GM21515 (cell line): ENCODE measurements around the gene MRC1.

Experiments used
- ATAC-seq: cut with Tn5 transposase; IDR thresholded peaks from one replicate; pipeline ENCODE4 v1.9.1; 2021; ENCODE audit not compliant: unreplicated experiment

The MRC1 gene

DNA sequence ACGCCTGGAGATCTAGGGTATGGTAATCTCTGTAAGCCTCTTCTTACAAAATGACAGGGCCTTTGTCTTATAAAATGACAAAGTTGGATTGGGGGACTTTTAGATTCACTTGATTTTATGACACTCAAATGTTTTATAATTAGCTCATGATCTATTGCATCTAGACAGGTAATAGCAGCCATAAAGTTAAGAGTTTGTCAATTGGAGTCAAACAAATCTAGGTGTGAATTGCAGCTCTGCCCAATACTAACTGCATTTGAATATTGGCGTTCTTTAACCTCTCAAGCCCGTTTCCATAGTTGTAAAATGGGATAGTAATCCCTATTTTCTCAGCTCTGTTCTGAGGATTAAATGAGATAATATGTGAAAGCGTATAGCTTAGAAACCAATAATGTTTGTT lies 14.1 kb upstream of the MRC1 start:
- no peak for ATAC-seq

- ATAC-seq, result no peak
Observed at GRCh38 chr10:17795813-17796594, 13.1 kb upstream of the MRC1 start.

DNA sequence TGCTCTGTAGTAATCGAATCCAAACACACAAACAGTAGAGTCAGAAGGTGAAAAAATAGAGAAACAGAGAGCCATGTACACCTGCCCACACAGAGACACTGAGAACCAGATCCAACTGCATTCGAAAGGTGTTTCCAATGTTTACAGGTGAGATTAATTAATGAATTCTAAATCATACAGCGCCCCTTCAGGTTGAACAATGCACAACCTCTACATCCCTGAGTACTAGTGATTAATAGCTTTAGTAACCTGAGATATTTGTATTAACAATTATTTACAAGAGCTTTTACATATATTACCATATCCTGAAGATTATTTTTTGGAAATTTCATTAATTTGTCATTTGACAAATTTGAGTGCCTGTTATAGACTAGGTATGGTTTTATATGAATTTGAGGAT lies 7.6 kb upstream of the MRC1 start:
- ATAC-seq, result no peak

GRCh38 chr10:17802350-17802749 lies 6.8 kb upstream of the MRC1 start:
- ATAC-seq, result no peak

DNA sequence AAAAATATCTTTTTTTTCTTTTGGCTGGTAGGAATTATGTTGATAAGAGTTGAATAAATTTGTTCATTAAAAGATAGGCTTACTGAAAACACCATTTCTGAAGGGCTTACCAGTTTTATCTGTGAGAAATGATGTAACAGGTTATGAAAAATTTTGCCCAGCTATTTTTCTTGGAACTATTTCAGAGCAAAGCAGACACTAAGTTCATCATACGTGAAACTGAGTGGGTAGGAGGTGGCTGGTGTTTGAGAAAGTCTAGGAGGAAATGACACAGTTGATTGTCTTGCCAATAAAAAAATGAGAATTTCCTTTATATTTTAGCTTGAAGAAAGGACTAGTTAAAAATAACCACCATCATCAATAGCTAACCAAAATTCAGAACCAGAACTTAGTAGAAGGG lies 6.2 kb upstream of the MRC1 start:
- no peak for ATAC-seq

DNA sequence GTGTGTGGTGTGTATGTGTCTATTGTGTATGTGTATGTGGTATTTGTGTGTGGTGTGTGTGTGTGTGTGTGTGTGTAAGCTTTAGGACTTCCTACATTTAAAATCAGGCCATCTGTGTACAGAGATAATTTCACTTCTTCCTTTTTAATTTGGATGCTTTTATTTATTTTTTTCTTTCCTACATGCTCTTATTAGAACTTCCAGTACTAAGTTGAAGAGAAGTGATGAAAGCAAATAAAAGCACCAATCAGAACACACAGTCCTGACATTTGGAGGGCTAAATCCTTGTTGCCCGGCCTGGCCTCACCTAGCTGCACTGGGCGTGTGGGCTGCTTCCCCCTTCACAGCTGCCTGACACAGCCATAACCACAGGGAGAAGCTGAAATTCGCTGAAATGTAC lies 3.8 kb upstream of the MRC1 start:
- no peak for ATAC-seq

GRCh38 chr10:17805921-17806577 lies 3.1 kb upstream of the MRC1 start:
- ATAC-seq, result peak; percentile 72

DNA sequence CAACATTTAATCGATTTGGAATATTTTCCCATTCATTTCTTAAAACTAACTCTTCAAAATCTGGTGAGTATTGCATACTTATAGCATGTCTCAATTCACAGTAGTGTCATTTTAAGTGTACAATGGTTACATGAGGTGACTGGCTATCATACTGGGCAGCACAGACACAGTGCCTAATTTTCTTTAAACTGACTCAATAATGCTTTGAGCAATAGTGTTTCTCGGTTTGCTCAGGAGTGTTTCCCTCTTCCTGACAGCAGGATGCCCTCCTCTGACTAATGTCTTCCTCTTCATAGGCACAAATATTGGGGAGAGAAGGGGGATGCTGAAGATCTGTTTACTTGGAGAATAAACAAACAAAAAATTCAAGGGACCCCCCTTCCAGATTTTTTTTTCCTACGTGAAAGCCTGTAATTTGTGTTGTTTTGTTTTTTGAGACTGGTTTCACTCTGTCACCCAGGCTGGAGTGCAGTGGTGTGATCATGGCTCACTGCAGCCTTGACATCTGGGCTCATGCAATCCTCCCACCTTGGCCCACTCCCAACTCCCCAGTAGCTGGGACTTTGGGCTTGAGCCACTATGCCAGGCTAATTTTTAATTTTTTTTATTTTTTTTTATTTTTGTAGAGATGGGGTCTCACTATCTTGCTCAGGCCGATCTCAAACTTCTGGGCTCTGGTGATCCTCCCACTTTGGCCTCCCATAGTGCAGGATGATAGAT lies 2.2 kb downstream of the MRC1 start:
- ATAC-seq, result no peak

DNA sequence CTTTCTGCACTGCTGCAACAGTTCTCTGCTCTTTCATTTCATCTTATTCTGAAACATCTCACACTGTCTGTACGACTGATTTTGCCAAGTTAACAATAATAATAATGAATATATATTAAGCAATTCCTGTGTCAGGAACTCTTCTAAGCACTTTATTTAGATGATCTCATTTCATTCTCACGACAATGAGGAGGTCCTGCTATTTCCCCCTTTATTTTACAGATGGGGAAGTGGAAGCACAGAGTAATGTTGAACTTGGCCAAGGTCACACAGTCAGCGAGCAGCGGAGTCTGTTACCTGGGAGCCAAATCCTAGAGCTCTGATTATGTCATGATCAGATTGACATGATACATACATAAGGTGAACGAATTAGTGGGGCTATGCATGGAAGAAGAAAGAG lies 5.8 kb downstream of the MRC1 start:
- ATAC-seq, result no peak

DNA sequence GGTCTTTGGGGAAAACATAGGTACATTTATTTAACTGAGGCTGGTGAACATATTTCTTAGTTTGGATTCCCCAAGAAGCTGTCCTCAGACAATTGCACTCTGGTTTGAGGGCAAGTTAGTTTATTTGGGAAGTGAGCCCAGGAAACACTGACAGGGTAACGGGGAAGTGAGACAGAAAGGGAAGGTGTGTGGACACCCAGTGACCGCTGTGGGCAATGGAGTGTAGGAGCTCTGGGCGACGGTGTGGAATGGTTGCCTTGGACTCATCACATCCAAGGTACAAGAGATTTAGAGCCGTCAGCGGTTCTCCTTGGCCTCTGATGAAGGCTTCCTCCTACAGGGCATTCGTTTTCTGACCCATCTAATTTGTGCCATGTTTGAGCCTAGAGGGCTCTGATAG lies 7.1 kb downstream of the MRC1 start:
- no peak for ATAC-seq

GRCh38 chr10:17817316-17817715 lies 8.2 kb downstream of the MRC1 start:
- ATAC-seq, result no peak

GRCh38 chr10:17817790-17818189 lies 8.6 kb downstream of the MRC1 start:
- ATAC-seq, result no peak

- no peak for ATAC-seq
Observed at GRCh38 chr10:17819836-17820235, 10.7 kb downstream of the MRC1 start.

- no peak for ATAC-seq
Observed at GRCh38 chr10:17820943-17821342, 11.8 kb downstream of the MRC1 start.

- ATAC-seq, result no peak
Observed at GRCh38 chr10:17821893-17822292, 12.7 kb downstream of the MRC1 start.

- ATAC-seq, result no peak
Observed at GRCh38 chr10:17831341-17831740, 22.2 kb downstream of the MRC1 start.

DNA sequence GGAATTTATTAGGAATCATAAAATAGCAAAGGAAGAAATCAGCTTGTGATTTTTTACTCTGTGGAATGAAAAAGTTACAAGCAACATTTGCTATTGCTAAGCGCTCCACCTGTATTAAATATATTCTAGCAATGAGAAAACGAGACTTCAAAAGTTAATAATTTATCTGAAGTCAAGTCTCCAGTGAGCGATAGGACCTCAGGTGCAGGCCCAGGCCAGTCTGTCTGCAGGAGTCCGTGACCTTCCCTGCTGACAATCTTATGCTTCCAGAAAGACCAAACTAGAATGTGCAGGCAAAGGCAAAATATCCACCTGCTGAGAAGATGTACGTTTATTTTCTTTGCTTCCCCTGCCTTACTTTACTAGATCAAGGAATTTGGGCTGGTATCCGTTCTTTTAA lies 22.7 kb downstream of the MRC1 start:
- ATAC-seq, result no peak

DNA sequence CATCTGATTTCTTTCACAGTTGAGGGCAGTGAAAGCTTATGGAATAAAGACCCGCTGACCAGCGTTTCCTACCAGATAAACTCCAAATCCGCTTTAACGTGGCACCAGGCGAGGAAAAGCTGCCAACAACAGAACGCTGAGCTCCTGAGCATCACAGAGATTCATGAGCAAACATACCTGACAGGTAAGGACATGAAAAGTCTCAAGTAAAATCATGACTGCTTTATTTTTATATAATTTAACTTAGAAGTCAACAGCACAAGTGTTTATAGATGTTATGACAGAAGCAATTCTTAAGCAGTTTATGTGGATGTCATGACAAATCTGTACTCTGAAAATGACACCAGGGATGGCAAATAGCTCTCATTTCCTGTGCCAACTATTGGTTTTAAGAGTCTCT lies 24.5 kb downstream of the MRC1 start:
- no peak for ATAC-seq

DNA sequence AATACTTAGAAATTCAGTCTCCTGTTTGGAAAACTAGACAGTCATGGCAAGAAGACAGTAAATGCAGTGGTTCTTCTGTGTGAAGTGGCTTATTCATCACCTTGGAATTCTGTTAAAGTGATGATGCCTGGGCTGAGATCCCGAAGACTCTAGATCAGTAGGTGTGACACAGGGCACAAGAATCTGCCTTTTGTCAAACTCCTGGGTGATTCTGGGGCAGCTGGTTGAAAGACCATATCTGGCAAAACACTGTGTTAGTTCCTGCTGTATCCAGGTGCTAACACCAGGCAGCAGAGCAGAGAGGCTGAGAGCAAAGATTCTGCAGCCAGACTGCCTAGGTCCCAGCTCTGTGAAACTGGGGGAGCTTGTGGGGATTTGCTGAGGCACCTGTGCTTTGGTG lies 26.5 kb downstream of the MRC1 start:
- no peak for ATAC-seq

GRCh38 chr10:17836942-17837341 lies 27.8 kb downstream of the MRC1 start:
- ATAC-seq, result no peak

DNA sequence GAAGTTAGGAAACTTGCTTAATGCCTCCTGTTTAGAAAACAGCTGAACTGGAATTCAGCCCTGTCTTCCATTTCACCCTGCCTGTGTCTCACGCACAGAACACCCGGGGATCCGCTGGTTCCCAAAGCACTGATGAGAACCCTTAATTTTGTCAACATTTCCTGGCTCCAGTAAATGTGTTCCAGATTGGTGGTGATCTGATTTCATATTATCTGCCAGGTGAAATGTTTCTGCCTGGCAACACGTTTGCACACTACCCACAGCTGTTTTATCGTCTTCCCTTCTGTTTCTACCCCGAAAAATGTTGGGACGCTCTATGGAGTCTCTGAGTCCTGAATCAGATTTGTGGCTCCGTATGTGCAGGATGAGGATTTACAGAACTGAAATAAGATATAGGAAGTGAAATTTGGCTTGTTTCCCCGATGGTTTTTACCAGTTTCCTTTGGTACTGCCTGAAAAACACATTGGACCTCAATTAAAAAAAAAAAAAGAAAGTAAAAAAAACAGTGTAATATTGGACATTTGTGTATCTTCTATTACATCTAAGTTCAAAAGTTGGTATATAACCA lies 29.0 kb downstream of the MRC1 start:
- ATAC-seq, result no peak

- no peak for ATAC-seq
Observed at GRCh38 chr10:17841050-17841449, 31.9 kb downstream of the MRC1 start.
